HG02678 (cell line): ENCODE results near the gene ABCG1.

Source experiments
- ATAC-seq: cut with Tn5 transposase; IDR thresholded peaks from one replicate; pipeline ENCODE4 v1.9.1; 2021; ENCODE audit warnings: mild to moderate bottlenecking, moderate library complexity; ENCODE audit not compliant: unreplicated experiment

The ABCG1 gene

DNA sequence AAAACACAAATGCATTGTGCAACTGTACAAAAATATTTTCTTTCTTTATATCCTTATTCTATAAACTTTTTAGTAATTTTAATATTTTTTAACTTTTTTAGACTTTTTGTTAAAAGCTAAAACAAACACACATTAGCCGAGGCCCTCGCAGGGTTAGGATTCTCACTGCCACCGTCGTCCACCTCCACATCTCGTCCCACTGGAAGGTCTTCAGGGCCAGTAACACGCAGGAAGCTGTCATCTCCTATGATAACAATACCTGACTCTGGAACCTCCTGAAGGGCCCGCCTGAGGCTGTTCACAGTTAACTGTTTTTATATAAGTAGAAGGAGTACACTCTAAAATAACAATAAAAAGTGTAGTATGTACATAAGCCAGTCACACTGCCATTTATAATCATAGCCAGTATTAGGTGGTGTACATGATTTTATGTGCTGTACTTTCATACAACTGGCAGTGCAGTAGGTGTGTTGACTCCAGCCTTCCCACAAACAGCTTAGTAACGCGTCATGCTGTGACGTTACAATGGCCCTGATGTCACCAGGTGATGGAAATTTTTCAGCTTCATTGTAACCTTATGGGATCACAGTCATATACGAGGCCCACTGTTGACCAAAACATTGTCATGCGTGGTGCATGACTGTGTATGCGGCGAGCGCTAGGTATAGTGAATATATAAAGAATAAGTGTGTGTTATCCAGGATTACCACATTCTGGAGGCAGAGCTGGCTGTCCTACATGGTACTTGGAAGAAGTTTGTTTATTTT is 123.0 kb downstream of the ABCG1 start:
- no peak for ATAC-seq

DNA sequence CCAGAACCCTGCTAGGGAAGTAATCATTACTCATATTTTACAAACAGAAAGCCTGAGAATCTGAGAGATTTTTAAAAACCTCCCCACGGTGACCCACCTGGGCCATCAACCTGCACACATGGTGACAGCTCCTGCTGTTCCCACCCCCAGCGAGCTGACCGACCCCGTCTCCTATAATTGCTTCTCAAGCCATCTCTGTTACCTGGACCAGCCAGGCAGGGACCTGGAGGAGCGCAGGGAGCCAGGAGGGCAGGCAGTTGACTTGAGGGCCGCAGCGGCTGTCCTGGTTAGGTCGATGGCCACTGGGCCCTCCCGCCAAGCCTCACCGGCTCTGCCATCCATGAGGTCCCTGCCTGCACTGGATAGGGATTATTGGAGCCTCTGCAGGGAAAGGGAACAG is 124.2 kb downstream of the ABCG1 start:
- ATAC-seq: no peak

DNA sequence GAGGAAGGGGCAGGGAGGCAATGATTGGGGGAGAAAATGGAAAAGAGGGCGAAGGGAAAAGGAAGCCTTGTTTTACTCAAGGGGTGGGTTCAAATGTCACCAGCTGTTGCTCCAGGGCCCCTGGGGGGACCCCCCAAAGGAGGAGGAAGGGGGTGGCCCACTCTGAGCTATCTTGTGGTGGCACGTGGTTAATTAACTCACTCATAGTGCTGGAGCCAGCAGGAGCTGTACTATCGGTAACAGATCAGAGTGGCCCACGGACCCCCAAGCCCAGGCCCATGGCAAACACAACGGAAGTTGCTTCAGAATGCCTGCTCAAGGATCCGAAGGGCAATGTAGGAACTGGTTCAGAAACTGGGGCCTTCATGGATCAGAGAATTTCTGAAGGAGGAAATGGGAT is 124.6 kb downstream of the ABCG1 start:
- ATAC-seq: no peak

DNA sequence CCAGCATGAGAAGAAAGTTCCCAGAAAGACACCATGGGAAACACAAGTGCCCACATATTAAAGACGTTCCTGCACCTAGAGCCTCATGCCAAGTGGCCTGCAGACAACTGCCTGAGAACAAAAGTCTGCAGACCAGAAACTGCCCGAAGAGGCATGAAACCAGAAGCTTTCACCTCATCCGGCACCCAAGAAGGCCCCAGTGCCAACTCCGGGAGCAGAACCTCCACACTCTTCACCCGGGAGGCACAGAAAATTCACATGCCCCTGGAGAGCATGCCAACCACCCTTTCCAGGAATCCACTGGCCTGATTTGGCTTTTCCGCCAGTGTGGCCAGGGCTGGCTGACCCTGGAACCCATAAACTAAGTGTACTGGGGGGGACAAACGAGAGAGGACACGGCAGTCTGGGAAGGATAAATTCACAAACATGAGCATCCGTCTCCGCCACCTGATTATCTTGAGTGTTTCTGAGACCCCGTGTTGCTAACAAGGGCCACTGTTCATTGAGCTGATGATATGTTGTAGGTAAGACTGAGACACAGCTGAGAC is 125.1 kb downstream of the ABCG1 start:
- ATAC-seq: no peak

DNA sequence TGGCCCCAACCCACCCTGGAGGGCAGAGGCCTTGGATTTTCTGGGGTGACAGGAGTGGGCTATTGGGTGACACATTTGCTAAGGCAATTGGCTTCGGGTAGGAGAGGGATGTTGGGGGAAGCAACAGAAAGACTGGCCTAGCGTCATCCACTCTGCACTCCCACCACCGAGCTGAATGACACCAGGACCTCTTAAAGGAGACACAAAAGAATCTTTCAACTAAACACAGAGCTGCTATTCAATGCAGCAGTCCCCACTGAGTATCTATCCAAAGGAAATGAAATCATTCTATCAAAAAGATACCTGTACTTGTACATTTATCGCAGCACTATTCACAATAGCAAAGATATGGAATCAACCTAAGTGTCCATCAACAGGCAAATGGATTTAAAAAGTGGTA is 125.7 kb downstream of the ABCG1 start:
- no peak for ATAC-seq

DNA sequence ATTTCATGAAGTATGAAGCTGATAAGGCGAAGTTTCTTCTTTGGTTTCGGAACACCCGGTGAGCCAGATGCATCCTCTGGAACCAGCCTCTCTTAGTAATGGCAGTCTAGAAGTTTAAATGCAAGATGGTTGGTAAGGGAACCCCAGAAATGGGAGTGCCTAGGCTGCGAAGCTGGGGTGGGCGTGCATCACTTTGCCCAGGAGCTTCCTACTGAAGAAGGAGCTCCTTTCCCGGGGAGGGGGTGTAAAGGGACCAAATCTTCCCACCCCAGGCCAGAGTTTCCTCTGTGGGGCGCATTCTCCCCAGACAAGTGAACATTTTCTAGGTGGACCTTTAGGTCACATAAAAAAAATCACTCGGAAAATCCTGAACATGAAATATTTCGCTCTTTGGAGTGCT is 127.5 kb downstream of the ABCG1 start:
- ATAC-seq: no peak
